ENCODE measurements around the gene TAS2R60. TPM values are rescaled to one million over a fixed set of nuclear protein-coding genes. Genes with fewer than 3 reads are reported as not detected.
"Not testable (repeated sequence)": the region's sequence is repeated elsewhere in the genome, so short reads cannot be mapped to it uniquely, and the experiment has no call there.

TAS2R60 gene
- total and polyA plus RNA-seq, 2 donors (not counting 3 experiments of a cell fraction or from before 2014, with no cell fraction given) = not detected

- no peak overlapping the region for H3K4me3 ChIP-seq (replicated peaks in 1 of 3; ENCODE audit: insufficient read depth in 1 of 3, low read depth in 1 of 3, low read length in 3 of 3)
- no peaks in the 10 kb centered on the region for H3K27me3 ChIP-seq (ENCODE audit: control insufficient read depth in 2 of 2, insufficient read depth in 2 of 2, low read length in 2 of 2)
- no peaks in the 10 kb centered on the region for H3K9me1 ChIP-seq (replicated peaks; ENCODE audit: control insufficient read depth, extremely low read depth, insufficient read depth, low read length)
- H3K36me3 ChIP-seq (ENCODE audit: control insufficient read depth in 2 of 2, extremely low read depth in 1 of 2, insufficient read depth in 2 of 2, low read length in 2 of 2) = no peaks in the 10 kb centered on the region
- dilution Hi-C loops (cut with MboI; ENCODE audit: extremely low pct_ligation_motif_present, low sequenced_read_pairs) (no loop called here), intact Hi-C loops (cut with micrococcal nuclease) (no loop called here)
- CTCF ChIA-PET = interaction anchor here (1.0 to 2.0 kb wide), 3 partner anchors 68 to 270 kb away, joined by 3 to 4 read pairs (median 3); no protein-coding TSS in a partner anchor
- H3K4me1 ChIP-seq (ENCODE audit: control insufficient read depth, extremely low read depth, insufficient read depth, low read length) = peaks cover 3% of the 10 kb centered on the region
- H3K27ac ChIP-seq (ENCODE audit: insufficient read depth, low read depth, low read length) = no peak overlapping the region
- FAIRE-seq (no peak), DNase-seq (ENCODE audit: low read depth, low spot score) (no peak)
- H3K79me2 ChIP-seq (ENCODE audit: control insufficient read depth, insufficient read depth, low read length) = no peaks in the 10 kb centered on the region
- no peak for TF ChIP-seq POLR2A (IDR thresholded peaks at IDR 0.05; ENCODE audit: low read depth, low read length)
- TF ChIP-seq MYC (IDR thresholded peaks at IDR 0.05; ENCODE audit: low read depth, low read length) = no peak
- TF ChIP-seq GATA2 (IDR thresholded peaks at IDR 0.05; ENCODE audit: insufficient read depth, insufficient read length, low read depth, low read length) = no peak
- TF ChIP-seq JUN (IDR thresholded peaks at IDR 0.05; ENCODE audit: borderline replicate concordance, insufficient read depth, insufficient read length, low read depth) = no peak
- TF ChIP-seq FOS (IDR thresholded peaks at IDR 0.05; ENCODE audit: borderline replicate concordance, insufficient read depth, low read length) = no peak
- no peak for TF ChIP-seq EZH2 (IDR thresholded peaks at IDR 0.05; ENCODE audit: borderline replicate concordance, low read depth, low read length, severe bottlenecking)
- no peak for TF ChIP-seq POLR2AphosphoS5 (IDR thresholded peaks at IDR 0.05; ENCODE audit: insufficient read depth, low read depth, low read length)
- TF ChIP-seq CTCF (IDR thresholded peaks at IDR 0.05; ENCODE audit: extremely low read depth in 1 of 2, insufficient read depth in 1 of 2, low read depth in 1 of 2, low read length in 2 of 2) = no peak
- no peak for TF ChIP-seq MAX (IDR thresholded peaks at IDR 0.05; ENCODE audit: insufficient read depth, insufficient read length)
- no peak overlapping the region for H2AFZ ChIP-seq (ENCODE audit: low read depth, low read length)
- H4K20me1 ChIP-seq (replicated peaks; ENCODE audit: control insufficient read depth, extremely low read depth, insufficient read depth, low read length) = no peaks in the 10 kb centered on the region
- H3K9me3 ChIP-seq (replicated peaks; ENCODE audit: control insufficient read depth, insufficient read depth, low read length) = no peaks in the 10 kb centered on the region
- POLR2A ChIA-PET = no interaction called here
- no peak overlapping the region for H3K9ac ChIP-seq (replicated peaks; ENCODE audit: extremely low read depth, insufficient read depth, low read length)
- no peak overlapping the region for H3K4me2 ChIP-seq (ENCODE audit: insufficient read depth, low read length)
- no TSS peak for BruUV-seq (replicated peaks)
These were observed 42.2 kb downstream of the TAS2R60 start for GRCh38 chr7:143485500-143485899.

- H3K27ac ChIP-seq (ENCODE audit: insufficient read depth, low read depth, low read length); H3K9ac ChIP-seq (replicated peaks; ENCODE audit: extremely low read depth, insufficient read depth, low read length); dilution Hi-C loops (cut with MboI; ENCODE audit: extremely low pct_ligation_motif_present, low sequenced_read_pairs); H3K79me2 ChIP-seq (ENCODE audit: control insufficient read depth, insufficient read depth, low read length); H3K9me3 ChIP-seq (replicated peaks; ENCODE audit: control insufficient read depth, insufficient read depth, low read length); H4K20me1 ChIP-seq (replicated peaks; ENCODE audit: control insufficient read depth, extremely low read depth, insufficient read depth, low read length); H2AFZ ChIP-seq (ENCODE audit: low read depth, low read length); DNase-seq (ENCODE audit: low read depth, low spot score); POLR2A ChIA-PET; H3K27me3 ChIP-seq (ENCODE audit: control insufficient read depth in 2 of 2, insufficient read depth in 2 of 2, low read length in 2 of 2); FAIRE-seq; H3K4me2 ChIP-seq (ENCODE audit: insufficient read depth, low read length); intact Hi-C loops (cut with micrococcal nuclease); H3K9me1 ChIP-seq (replicated peaks; ENCODE audit: control insufficient read depth, extremely low read depth, insufficient read depth, low read length); BruUV-seq (replicated peaks); H3K36me3 ChIP-seq (ENCODE audit: control insufficient read depth in 2 of 2, extremely low read depth in 1 of 2, insufficient read depth in 2 of 2, low read length in 2 of 2); H3K4me3 ChIP-seq (replicated peaks in 1 of 3; ENCODE audit: insufficient read depth in 1 of 3, low read depth in 1 of 3, low read length in 3 of 3): not testable (repeated sequence)
- peaks cover 11% of the 10 kb centered on the region for H3K4me1 ChIP-seq (ENCODE audit: control insufficient read depth, extremely low read depth, insufficient read depth, low read length)
- CTCF ChIA-PET = interaction anchor here (1.0 to 2.0 kb wide), 3 partner anchors 69 to 271 kb away, joined by 3 to 4 read pairs (median 3); no protein-coding TSS in a partner anchor
These were observed 43.0 kb downstream of the TAS2R60 start for GRCh38 chr7:143486266-143486665.
